ENCODE measurements around the gene FHIT. TPM values are rescaled to one million over a fixed set of nuclear protein-coding genes. Genes with fewer than 3 reads are reported as not detected.

FHIT gene
- total RNA-seq, 1 donor from 2014 or later, result 29.9 TPM

GRCh38 chr3:60423556-60423955, 827.7 kb downstream of the FHIT start:
- no peak overlapping the region for H3K27ac Mint-ChIP-seq
- no peak overlapping the region for H3K4me3 Mint-ChIP-seq (ENCODE audit: low read depth)
- no peaks in the 10 kb centered on the region for H3K36me3 Mint-ChIP-seq (ENCODE audit: low read depth)
- H3K9me3 Mint-ChIP-seq, result no peaks in the 10 kb centered on the region
- H3K4me1 Mint-ChIP-seq (ENCODE audit: low read depth), result no peaks in the 10 kb centered on the region
- H3K27me3 Mint-ChIP-seq (ENCODE audit: low read depth), result no peaks in the 10 kb centered on the region
- no peak for DNase-seq (ENCODE audit: low spot score)
- intact Hi-C loops (cut with micrococcal nuclease), result no loop called here

- Mint-ChIP-seq H3K4me3 (ENCODE audit: low read depth) (no peak overlapping the region), H3K36me3 (ENCODE audit: low read depth) (no peaks in the 10 kb centered on the region), H3K9me3 (no peaks in the 10 kb centered on the region), H3K4me1 (ENCODE audit: low read depth) (no peaks in the 10 kb centered on the region), H3K27me3 (ENCODE audit: low read depth) (no peaks in the 10 kb centered on the region), H3K27ac (no peak overlapping the region)
- intact Hi-C loops (cut with micrococcal nuclease), result no loop called here
- DNase-seq (ENCODE audit: low spot score), result no peak
These were observed 829.4 kb downstream of the FHIT start for GRCh38 chr3:60421749-60422446.

GRCh38 chr3:60417576-60417975, 833.7 kb downstream of the FHIT start:
- intact Hi-C loops (cut with micrococcal nuclease), result no loop called here
- Mint-ChIP-seq H3K9me3 (peaks cover 7% of the 10 kb centered on the region), H3K27me3 (ENCODE audit: low read depth) (no peaks in the 10 kb centered on the region), H3K36me3 (ENCODE audit: low read depth) (no peaks in the 10 kb centered on the region), H3K4me1 (ENCODE audit: low read depth) (no peaks in the 10 kb centered on the region), H3K27ac (no peak overlapping the region), H3K4me3 (ENCODE audit: low read depth) (no peak overlapping the region)
- DNase-seq (ENCODE audit: low spot score), result no peak

GRCh38 chr3:60414011-60414410, 837.2 kb downstream of the FHIT start:
- Mint-ChIP-seq H3K4me3 (ENCODE audit: low read depth) (no peak overlapping the region), H3K9me3 (peaks cover 11% of the 10 kb centered on the region), H3K4me1 (ENCODE audit: low read depth) (no peaks in the 10 kb centered on the region), H3K36me3 (ENCODE audit: low read depth) (no peaks in the 10 kb centered on the region), H3K27ac (no peak overlapping the region), H3K27me3 (ENCODE audit: low read depth) (peaks cover 3% of the 10 kb centered on the region)
- intact Hi-C loops (cut with micrococcal nuclease), result no loop called here
- DNase-seq (ENCODE audit: low spot score), result no peak

GRCh38 chr3:60413551-60413950, 837.7 kb downstream of the FHIT start:
- intact Hi-C loops (cut with micrococcal nuclease), result no loop called here
- Mint-ChIP-seq H3K4me3 (ENCODE audit: low read depth) (no peak overlapping the region), H3K36me3 (ENCODE audit: low read depth) (no peaks in the 10 kb centered on the region), H3K9me3 (peaks cover 11% of the 10 kb centered on the region), H3K27me3 (ENCODE audit: low read depth) (peaks cover 3% of the 10 kb centered on the region), H3K4me1 (ENCODE audit: low read depth) (no peaks in the 10 kb centered on the region), H3K27ac (no peak overlapping the region)
- no peak for DNase-seq (ENCODE audit: low spot score)

GRCh38 chr3:60403866-60404265, 847.4 kb downstream of the FHIT start:
- H3K4me3 Mint-ChIP-seq (ENCODE audit: low read depth), result no peak overlapping the region
- no peaks in the 10 kb centered on the region for H3K9me3 Mint-ChIP-seq
- intact Hi-C loops (cut with micrococcal nuclease), result no loop called here
- H3K36me3 Mint-ChIP-seq (ENCODE audit: low read depth), result no peaks in the 10 kb centered on the region
- no peaks in the 10 kb centered on the region for H3K27me3 Mint-ChIP-seq (ENCODE audit: low read depth)
- no peak for DNase-seq (ENCODE audit: low spot score)
- H3K4me1 Mint-ChIP-seq (ENCODE audit: low read depth), result peaks cover 3% of the 10 kb centered on the region
- H3K27ac Mint-ChIP-seq, result no peak overlapping the region

GRCh38 chr3:60402931-60403330, 848.3 kb downstream of the FHIT start:
- Mint-ChIP-seq H3K4me3 (ENCODE audit: low read depth) (no peak overlapping the region), H3K9me3 (no peaks in the 10 kb centered on the region), H3K36me3 (ENCODE audit: low read depth) (no peaks in the 10 kb centered on the region), H3K27me3 (ENCODE audit: low read depth) (no peaks in the 10 kb centered on the region), H3K4me1 (ENCODE audit: low read depth) (peaks cover 3% of the 10 kb centered on the region), H3K27ac (no peak overlapping the region)
- no peak for DNase-seq (ENCODE audit: low spot score)
- intact Hi-C loops (cut with micrococcal nuclease), result no loop called here

- Mint-ChIP-seq H3K27ac (no peak overlapping the region), H3K9me3 (no peaks in the 10 kb centered on the region), H3K36me3 (ENCODE audit: low read depth) (no peaks in the 10 kb centered on the region), H3K4me1 (ENCODE audit: low read depth) (peaks cover 3% of the 10 kb centered on the region), H3K27me3 (ENCODE audit: low read depth) (no peaks in the 10 kb centered on the region), H3K4me3 (ENCODE audit: low read depth) (no peak overlapping the region)
- DNase-seq (ENCODE audit: low spot score), result no peak
- intact Hi-C loops (cut with micrococcal nuclease), result no loop called here
These were observed 851.1 kb downstream of the FHIT start for GRCh38 chr3:60399861-60400845.

- Mint-ChIP-seq H3K9me3 (no peaks in the 10 kb centered on the region), H3K4me1 (ENCODE audit: low read depth) (peaks cover 3% of the 10 kb centered on the region)
- intact Hi-C loops (cut with micrococcal nuclease), result no loop called here
These were observed 852.0 kb downstream of the FHIT start for GRCh38 chr3:60399292-60399691.

GRCh38 chr3:60395173-60395762, 856.0 kb downstream of the FHIT start:
- no peaks in the 10 kb centered on the region for H3K9me3 Mint-ChIP-seq
- intact Hi-C loops (cut with micrococcal nuclease), result no loop called here

More at GRCh38 chr3:60399292-60399691, 852.0 kb downstream of the FHIT start:
- no peaks in the 10 kb centered on the region for H3K36me3 Mint-ChIP-seq (ENCODE audit: low read depth)
- no peak overlapping the region for H3K27ac Mint-ChIP-seq
- no peak for DNase-seq (ENCODE audit: low spot score)
- H3K4me3 Mint-ChIP-seq (ENCODE audit: low read depth), result no peak overlapping the region
- H3K27me3 Mint-ChIP-seq (ENCODE audit: low read depth), result no peaks in the 10 kb centered on the region

GRCh38 chr3:60393946-60394345, 857.3 kb downstream of the FHIT start:
- H3K4me1 Mint-ChIP-seq (ENCODE audit: low read depth), result no peaks in the 10 kb centered on the region
- no peaks in the 10 kb centered on the region for H3K27me3 Mint-ChIP-seq (ENCODE audit: low read depth)
- intact Hi-C loops (cut with micrococcal nuclease), result no loop called here
- no peak overlapping the region for H3K27ac Mint-ChIP-seq
- DNase-seq (ENCODE audit: low spot score), result no peak
- no peaks in the 10 kb centered on the region for H3K9me3 Mint-ChIP-seq
- no peaks in the 10 kb centered on the region for H3K36me3 Mint-ChIP-seq (ENCODE audit: low read depth)
- no peak overlapping the region for H3K4me3 Mint-ChIP-seq (ENCODE audit: low read depth)

More at GRCh38 chr3:60395173-60395762, 856.0 kb downstream of the FHIT start:
- H3K27me3 Mint-ChIP-seq (ENCODE audit: low read depth), result no peaks in the 10 kb centered on the region
- H3K4me1 Mint-ChIP-seq (ENCODE audit: low read depth), result peaks cover 2% of the 10 kb centered on the region
- DNase-seq (ENCODE audit: low spot score), result no peak
- H3K36me3 Mint-ChIP-seq (ENCODE audit: low read depth), result no peaks in the 10 kb centered on the region
- no peak overlapping the region for H3K4me3 Mint-ChIP-seq (ENCODE audit: low read depth)
- no peak overlapping the region for H3K27ac Mint-ChIP-seq

GRCh38 chr3:60392501-60392900, 858.8 kb downstream of the FHIT start:
- H3K27ac Mint-ChIP-seq, result no peak overlapping the region
- H3K4me1 Mint-ChIP-seq (ENCODE audit: low read depth), result no peaks in the 10 kb centered on the region
- H3K4me3 Mint-ChIP-seq (ENCODE audit: low read depth), result no peak overlapping the region
- H3K27me3 Mint-ChIP-seq (ENCODE audit: low read depth), result no peaks in the 10 kb centered on the region
- no peaks in the 10 kb centered on the region for H3K36me3 Mint-ChIP-seq (ENCODE audit: low read depth)
- intact Hi-C loops (cut with micrococcal nuclease), result no loop called here
- DNase-seq (ENCODE audit: low spot score), result no peak
- H3K9me3 Mint-ChIP-seq, result no peaks in the 10 kb centered on the region

- Mint-ChIP-seq H3K9me3 (no peaks in the 10 kb centered on the region), H3K4me1 (ENCODE audit: low read depth) (no peaks in the 10 kb centered on the region), H3K4me3 (ENCODE audit: low read depth) (no peak overlapping the region), H3K27me3 (ENCODE audit: low read depth) (no peaks in the 10 kb centered on the region), H3K36me3 (ENCODE audit: low read depth) (no peaks in the 10 kb centered on the region), H3K27ac (no peak overlapping the region)
- intact Hi-C loops (cut with micrococcal nuclease), result no loop called here
- DNase-seq (ENCODE audit: low spot score), result no peak
These were observed 860.0 kb downstream of the FHIT start for GRCh38 chr3:60391292-60391691.
